A549 (cell line): ENCODE results near the gene KLF4. TPM values are rescaled to one million over a fixed set of nuclear protein-coding genes. Genes with fewer than 3 reads are reported as not detected.

Experiments
- ATAC-seq, 2 experiments: fragments of 200-7000 bp in 1 of 2; fragments of >200 bp in 1 of 2; cut with Nextera tagmentation in 1 of 2; cut with Tn5 transposase in 1 of 2; 3 replicates each; pipeline versions ENCODE4 v1.8.0 to v1.9.1; 2018 to 2020; ENCODE audit warnings: mild to moderate bottlenecking in 1 of 2, moderate library complexity in 1 of 2
- CTCF ChIA-PET: fragments of 300-600 bp; sonication (Branson Sonifier 250); formaldehyde crosslinking; extraction: SDS; loops from one replicate; lab custom pipeline; 2021; ENCODE audit warnings: antibody characterized with exemption, inconsistent platforms; lab: Yijun Ruan, JAX
- POLR2A ChIA-PET: fragments of 350-600 bp; formaldehyde crosslinking; extraction: SDS; loops from one replicate; lab custom pipeline; 2021; ENCODE audit warnings: antibody characterized with exemption, inconsistent platforms; lab: Yijun Ruan, JAX
- DNase-seq, 2 experiments: peaks; one replicate each; pipeline versions ENCODE4 v3.0.0 to v3.0.0-alpha.2; 2011 to 2016; ENCODE audit warnings: low read depth in 1 of 2, low spot score in 1 of 2
- FAIRE-seq: peaks from 2 replicates; lab custom pipeline; 2011; peaks lifted over from hg19 to GRCh38; lab: Jason Lieb, UNC
- H3K27ac ChIP-seq, 2 experiments: fragments of >200 bp; sonication (Bioruptor Twin); formaldehyde crosslinking; 3 replicates each; pipeline ENCODE4 v1.5.1; 2016 to 2017
- H3K4me1 ChIP-seq: fragments of >200 bp; sonication (Bioruptor Twin); formaldehyde crosslinking; 3 replicates; pipeline ENCODE4 v1.6.1; 2016
- H3K4me2 ChIP-seq: fragments of >200 bp; sonication (Bioruptor Twin); formaldehyde crosslinking; 3 replicates; pipeline ENCODE4 v1.6.1; 2016
- H3K4me3 ChIP-seq: fragments of >200 bp; sonication (Bioruptor Twin); formaldehyde crosslinking; 3 replicates; pipeline ENCODE4 v1.5.1; 2016
- H3K9me3 ChIP-seq: fragments of >200 bp; sonication (Bioruptor Twin); formaldehyde crosslinking; 3 replicates; pipeline ENCODE4 v1.6.1; 2016
- BCL3 ChIP-seq: fragments of >200 bp; sonication (Bioruptor Twin); formaldehyde crosslinking; IDR thresholded peaks from 3 replicates; pipeline ENCODE4 v1.6.1; 2016
- CBX2 ChIP-seq: fragments of 200-600 bp; sonication (generic); IDR thresholded peaks from 2 replicates; pipeline ENCODE4 v1.6.1; 2016; ENCODE audit warnings: low read depth, mild to moderate bottlenecking, borderline replicate concordance
- CBX8 ChIP-seq: fragments of 200-600 bp; sonication (generic); IDR thresholded peaks from 2 replicates; pipeline ENCODE4 v1.6.1; 2016
- CHD2 ChIP-seq: fragments of 150-350 bp; IDR thresholded peaks from 2 replicates; pipeline ENCODE4 v1.6.1; 2014; ENCODE audit warnings: low read length; ENCODE audit not compliant: partially characterized antibody
- CHD4 ChIP-seq: fragments of 200-600 bp; sonication (generic); IDR thresholded peaks from 2 replicates; pipeline ENCODE4 v1.6.1; 2016; ENCODE audit warnings: antibody characterized with exemption, mild to moderate bottlenecking, borderline replicate concordance
- ELK1 ChIP-seq: fragments of 150-350 bp; IDR thresholded peaks from 2 replicates; pipeline ENCODE4 v1.6.1; 2014; ENCODE audit warnings: low read depth, mild to moderate bottlenecking, low read length
- EP300 ChIP-seq, 2 experiments: fragments of >200 bp; sonication (Bioruptor Twin); formaldehyde crosslinking; IDR thresholded peaks; 2 replicates in 1 of 2; 3 replicates in 1 of 2; pipeline ENCODE4 v1.6.1; 2016 to 2017
- ESRRA ChIP-seq: fragments of 150-350 bp; IDR thresholded peaks from 2 replicates; pipeline ENCODE4 v1.6.1; 2014; ENCODE audit warnings: mild to moderate bottlenecking, low read length, borderline replicate concordance
- HOXA7 ChIP-seq: fragments of 250-450 bp; sonication (Bioruptor Pico); IDR thresholded peaks from 2 replicates; pipeline ENCODE4 v1.5.0; 2020; ENCODE audit warnings: mild to moderate bottlenecking, moderate library complexity
- HOXB13 ChIP-seq: fragments of 250-450 bp; sonication (Bioruptor Pico); IDR thresholded peaks from 2 replicates; pipeline ENCODE4 v1.5.0; 2020; ENCODE audit warnings: low read depth, mild to moderate bottlenecking, moderate library complexity
- JUN ChIP-seq, 2 experiments: fragments of >200 bp; sonication (Bioruptor Twin); formaldehyde crosslinking; IDR thresholded peaks; 2 replicates in 1 of 2; 3 replicates in 1 of 2; pipeline ENCODE4 v1.6.1; 2016 to 2017
- MAFK ChIP-seq: fragments of 450-650 bp; IDR thresholded peaks from 2 replicates; pipeline ENCODE4 v1.6.1; 2014; ENCODE audit not compliant: partially characterized antibody
- MAZ ChIP-seq: fragments of 150-350 bp; IDR thresholded peaks from 2 replicates; pipeline ENCODE4 v1.6.1; 2014; ENCODE audit warnings: antibody characterized with exemption, low read depth, low read length, borderline replicate concordance
- NFE2L2 ChIP-seq: fragments of 150-350 bp; conservative IDR thresholded peaks from 2 replicates; pipeline ENCODE4 v1.6.1; 2014; ENCODE audit warnings: low read length
- NPAS2 ChIP-seq: fragments of 250-450 bp; sonication (Bioruptor Pico); IDR thresholded peaks from 2 replicates; pipeline ENCODE4 v1.8.0; 2022; ENCODE audit warnings: mild to moderate bottlenecking, moderate library complexity, borderline replicate concordance
- NR3C1 ChIP-seq: fragments of >200 bp; sonication (Bioruptor Twin); formaldehyde crosslinking; IDR thresholded peaks from 3 replicates; pipeline ENCODE4 v1.6.1; 2017
- PHF8 ChIP-seq: fragments of 200-600 bp; sonication (generic); IDR thresholded peaks from 2 replicates; pipeline ENCODE4 v1.6.1; 2016; ENCODE audit warnings: low read depth, mild to moderate bottlenecking, antibody characterized with exemption, moderate library complexity, borderline replicate concordance
- SREBF2 ChIP-seq: fragments of 450-650 bp; IDR thresholded peaks from 2 replicates; pipeline ENCODE4 v1.6.1; 2014; ENCODE audit warnings: mild to moderate bottlenecking, moderate library complexity
- TFCP2L1 ChIP-seq: fragments of 250-450 bp; sonication (Bioruptor Pico); IDR thresholded peaks from 2 replicates; pipeline ENCODE4 v1.5.0; 2021; ENCODE audit warnings: mild to moderate bottlenecking
- USF2 ChIP-seq: fragments of 450-650 bp; IDR thresholded peaks from 2 replicates; pipeline ENCODE4 v1.6.1; 2014; ENCODE audit warnings: antibody characterized with exemption
- ZC3H11A ChIP-seq: fragments of 450-650 bp; IDR thresholded peaks from 2 replicates; pipeline ENCODE4 v1.6.1; 2014; ENCODE audit warnings: antibody characterized with exemption, mild to moderate bottlenecking
- ZFP36 ChIP-seq: fragments of 450-650 bp; IDR thresholded peaks from 2 replicates; pipeline ENCODE4 v1.6.1; 2014; ENCODE audit warnings: borderline replicate concordance; ENCODE audit not compliant: partially characterized antibody
- ZNF302 ChIP-seq: fragments of 250-450 bp; sonication (Bioruptor Pico); IDR thresholded peaks from 2 replicates; pipeline ENCODE4 v1.9.0; 2021; ENCODE audit warnings: inconsistent platforms, mild to moderate bottlenecking, moderate library complexity
- WGBS: methylation state at CpG from one replicate; pipeline ENCODE4 v1.1.6; 2017; ENCODE audit errors: missing lambda C conversion rate; 5-methylcytosine and 5-hydroxymethylcytosine counted together
- polyA plus RNA-seq, 4 experiments: library from polyadenylated mRNA; depleted of rRNA in 3 of 4; stranded (reverse); fragments of >200 nt; fragmentation: RNase III in 1 of 4; extraction: RNeasy Plus Mini Kit Qiagen cat#74134 plus additional on column Dnase treatment in 1 of 4; gene quantifications; 2 replicates in 3 of 4; 3 replicates in 1 of 4; pipeline ENCODE4 v1.2.3, GENCODE V29; 2011 to 2017
- TF ChIP-seq, protein P1 (sequence below): IDR thresholded peaks from 2 replicates; pipeline ENCODE4 v1.6.1; 2012; ENCODE audit warnings: low read depth, borderline replicate concordance
- TF ChIP-seq, protein P2 (sequence below): IDR thresholded peaks from 2 replicates; pipeline ENCODE4 v1.6.1; 2012

The KLF4 gene
- polyA plus RNA-seq, 2 of the 4 experiments (the other 2 are of a cell fraction) = 3.6 to 8.3 TPM

DNA sequence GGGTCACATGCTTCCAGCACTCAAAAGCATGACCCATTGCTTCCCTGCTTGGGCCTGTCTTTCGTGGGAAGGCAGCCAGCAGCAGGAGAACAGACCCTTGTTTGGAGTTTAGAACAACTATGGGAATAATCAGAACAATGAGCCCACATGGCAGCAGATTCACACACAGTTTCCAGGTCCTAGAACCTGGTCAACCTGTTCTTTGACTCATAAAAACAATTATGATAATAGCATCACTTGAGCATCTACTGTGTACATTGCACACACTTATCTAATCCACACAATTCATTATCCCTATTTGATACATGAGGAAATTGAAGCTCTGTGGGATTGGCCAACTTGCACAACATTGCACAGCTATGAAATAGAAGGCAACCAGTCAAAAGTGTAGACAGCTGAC, 41.7 kb downstream of the KLF4 start:
- no peaks in the 10 kb centered on the region for H3K4me1 ChIP-seq
- DNase-seq (no peak), FAIRE-seq (no peak), ATAC-seq (no peak)
- H3K4me2 ChIP-seq = no peak overlapping the region
- H3K9me3 ChIP-seq = no peaks in the 10 kb centered on the region
- H3K27ac ChIP-seq = no peak overlapping the region
- CTCF ChIA-PET = interaction anchor here (0.9 to 1.5 kb wide), 5 partner anchors 18 to 1119 kb away, joined by 3 to 5 read pairs (median 3); no protein-coding TSS in a partner anchor
- no peak for TF ChIP-seq CBX8
- TF ChIP-seq NFE2L2 = no peak
- TF ChIP-seq ESRRA = no peak
- no peak for TF ChIP-seq CHD2
- no peak for TF ChIP-seq MAFK
- no peak for TF ChIP-seq EP300 (IDR thresholded peaks at IDR 0.05)
- TF ChIP-seq SREBF2 = no peak
- no peak for TF ChIP-seq ZC3H11A
- no peak for TF ChIP-seq CHD4
- TF ChIP-seq, protein P1, sequence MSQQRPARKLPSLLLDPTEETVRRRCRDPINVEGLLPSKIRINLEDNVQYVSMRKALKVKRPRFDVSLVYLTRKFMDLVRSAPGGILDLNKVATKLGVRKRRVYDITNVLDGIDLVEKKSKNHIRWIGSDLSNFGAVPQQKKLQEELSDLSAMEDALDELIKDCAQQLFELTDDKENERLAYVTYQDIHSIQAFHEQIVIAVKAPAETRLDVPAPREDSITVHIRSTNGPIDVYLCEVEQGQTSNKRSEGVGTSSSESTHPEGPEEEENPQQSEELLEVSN = no peak
- TF ChIP-seq ZNF302 (CRISPR knock-in tag) = no peak
- TF ChIP-seq CBX2 = no peak
- no peak for TF ChIP-seq ELK1
- WGBS = 11% methylated on average over 1 of the region's 1 CpG
- POLR2A ChIA-PET = no interaction called here
- H3K4me3 ChIP-seq = no peak overlapping the region

- H3K27ac ChIP-seq = no peak overlapping the region
- ChIA-PET POLR2A (no interaction called here), CTCF (interaction anchor here (0.9 to 1.5 kb wide), 4 partner anchors 19 to 1120 kb away, joined by 3 to 4 read pairs (median 3); no protein-coding TSS in a partner anchor)
- no peaks in the 10 kb centered on the region for H3K9me3 ChIP-seq
- WGBS = 67% methylated on average over 4 of the region's 4 CpGs
- no peaks in the 10 kb centered on the region for H3K4me1 ChIP-seq
- no peak for FAIRE-seq
- H3K4me2 ChIP-seq = no peak overlapping the region
- DNase-seq = no peak
- TF ChIP-seq, protein P2, sequence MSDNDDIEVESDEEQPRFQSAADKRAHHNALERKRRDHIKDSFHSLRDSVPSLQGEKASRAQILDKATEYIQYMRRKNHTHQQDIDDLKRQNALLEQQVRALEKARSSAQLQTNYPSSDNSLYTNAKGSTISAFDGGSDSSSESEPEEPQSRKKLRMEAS = no peak
- no peak for TF ChIP-seq PHF8
- no peak for TF ChIP-seq CHD2
- no peak for TF ChIP-seq BCL3
- no peak for TF ChIP-seq ZFP36
- TF ChIP-seq ESRRA = no peak
- TF ChIP-seq NPAS2 (CRISPR knock-in tag) = no peak
- TF ChIP-seq HOXB13 (CRISPR knock-in tag) = no peak
- TF ChIP-seq HOXA7 (CRISPR knock-in tag) = no peak
- TF ChIP-seq TFCP2L1 (CRISPR knock-in tag) = no peak
- H3K4me3 ChIP-seq = no peak overlapping the region
- no peak for ATAC-seq
Observed at GRCh38 chr9:107447081-107447480, 42.5 kb downstream of the KLF4 start.

- no peaks in the 10 kb centered on the region for H3K4me1 ChIP-seq
- POLR2A ChIA-PET = no interaction called here
- TF ChIP-seq JUN (IDR thresholded peaks at IDR 0.05) = no peak
- TF ChIP-seq CBX8 = no peak
- no peak for TF ChIP-seq USF2
- no peak for TF ChIP-seq HOXA7 (CRISPR knock-in tag)
- TF ChIP-seq NR3C1 = no peak
- TF ChIP-seq MAZ = no peak
- no peak for TF ChIP-seq NFE2L2
- ATAC-seq (no peak), FAIRE-seq (no peak), DNase-seq (no peak)
- no peak overlapping the region for H3K27ac ChIP-seq
- H3K4me3 ChIP-seq = no peak overlapping the region
- H3K9me3 ChIP-seq = no peaks in the 10 kb centered on the region
- no peak overlapping the region for H3K4me2 ChIP-seq
- WGBS = 75% methylated on average over 12 of the region's 12 CpGs
- CTCF ChIA-PET = interaction anchor here (0.6 to 1.6 kb wide), 3 partner anchors 12 to 1556 kb away, joined by 3 to 8 read pairs (median 3); no protein-coding TSS in a partner anchor
Observed at GRCh38 chr9:107446491-107446890, 43.1 kb downstream of the KLF4 start.
